HG02852 (cell line): ENCODE measurements around the gene CIP2A.
A peak's percentile ranks its signal among the peaks of the same experiment; 100 is the strongest.

Experiments used
- ATAC-seq: cut with Tn5 transposase; IDR thresholded peaks from one replicate; pipeline ENCODE4 v1.9.1; 2021; ENCODE audit warnings: mild to moderate bottlenecking, moderate library complexity; ENCODE audit not compliant: unreplicated experiment

The CIP2A gene

DNA sequence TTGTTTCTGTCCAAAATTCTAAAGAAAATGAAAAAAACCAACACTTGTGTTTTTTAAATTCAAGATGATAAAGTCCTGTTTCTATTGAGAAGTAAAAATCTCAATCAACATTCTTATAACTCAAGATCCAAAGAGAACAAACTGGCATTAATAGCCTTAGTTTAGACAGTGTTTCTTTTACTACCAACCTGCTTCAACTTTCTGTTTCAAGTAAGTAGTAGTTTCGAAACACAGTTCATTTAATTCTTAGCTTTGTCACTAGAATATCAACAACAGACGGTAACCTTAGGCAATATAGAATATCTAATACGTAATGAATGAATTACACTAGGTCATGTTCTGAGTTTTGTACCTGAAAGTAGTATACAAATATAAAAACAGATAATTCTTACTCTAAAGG is 23.7 kb downstream of the CIP2A start:
- no peak for ATAC-seq

DNA sequence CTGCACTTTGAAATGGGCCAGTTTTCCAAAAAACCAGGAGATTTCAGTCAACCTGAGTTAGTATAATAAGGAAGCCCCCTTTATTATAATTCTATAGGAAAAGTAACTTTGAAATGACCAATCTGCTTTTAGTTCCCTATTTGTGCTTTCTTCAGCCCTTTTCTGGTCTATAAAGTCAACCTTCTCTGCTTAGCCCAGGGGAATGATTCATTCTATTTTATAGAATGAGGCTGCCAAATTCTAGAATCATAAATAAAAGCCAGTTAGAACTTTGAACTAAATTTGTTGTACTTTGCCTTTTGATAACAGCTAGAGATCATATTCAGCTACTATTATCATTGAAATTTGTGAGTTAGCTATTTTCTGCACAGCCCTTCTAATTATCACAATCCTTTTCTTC is 24.7 kb downstream of the CIP2A start:
- ATAC-seq = no peak

DNA sequence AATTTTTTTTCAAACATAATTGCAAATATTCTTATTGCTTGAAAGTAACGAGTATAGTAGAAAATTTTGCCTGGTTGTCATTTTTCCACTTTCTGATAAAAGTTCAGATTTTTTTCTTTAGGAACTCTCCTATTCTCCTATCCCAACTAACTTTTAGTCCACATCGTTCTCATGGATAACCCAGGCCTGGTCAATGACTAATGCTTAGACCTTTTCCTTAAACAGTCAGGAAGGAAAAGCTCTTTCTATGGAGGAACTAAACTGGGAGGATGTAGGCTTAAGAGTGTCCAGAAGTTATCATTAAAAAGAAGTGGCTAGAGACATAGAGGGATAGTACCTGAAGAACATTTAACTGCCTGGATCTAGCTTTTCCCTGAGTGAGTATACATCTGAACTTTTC is 26.7 kb downstream of the CIP2A start:
- ATAC-seq = no peak

DNA sequence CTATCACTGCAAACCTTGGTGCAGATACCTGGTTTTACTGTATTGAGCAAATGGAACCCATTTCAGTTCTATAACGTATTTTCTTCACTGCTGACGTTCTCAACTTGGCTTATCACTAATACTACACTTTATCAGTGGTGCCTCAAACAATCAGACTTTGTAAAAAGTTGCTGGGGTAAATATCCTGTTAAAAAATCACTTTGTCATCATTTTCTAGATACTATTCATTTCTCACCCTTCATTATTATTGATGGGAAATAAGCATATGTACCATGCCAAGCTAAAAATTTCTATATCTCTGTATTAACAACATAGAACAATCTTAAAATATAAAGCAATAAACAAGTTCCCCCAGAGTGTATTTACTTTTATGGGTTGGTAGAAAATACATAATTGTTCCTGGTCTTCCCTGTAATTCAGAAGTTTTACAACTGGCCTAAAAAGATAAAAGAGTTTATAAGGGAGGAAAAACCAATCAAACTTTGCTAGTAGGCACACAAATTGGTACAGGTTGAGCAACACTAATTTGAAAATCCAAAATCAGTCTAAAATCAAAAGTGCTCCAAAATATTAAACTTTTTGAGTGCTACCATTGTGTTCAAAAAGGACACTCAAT is 33.2 kb downstream of the CIP2A start:
- ATAC-seq = no peak

DNA sequence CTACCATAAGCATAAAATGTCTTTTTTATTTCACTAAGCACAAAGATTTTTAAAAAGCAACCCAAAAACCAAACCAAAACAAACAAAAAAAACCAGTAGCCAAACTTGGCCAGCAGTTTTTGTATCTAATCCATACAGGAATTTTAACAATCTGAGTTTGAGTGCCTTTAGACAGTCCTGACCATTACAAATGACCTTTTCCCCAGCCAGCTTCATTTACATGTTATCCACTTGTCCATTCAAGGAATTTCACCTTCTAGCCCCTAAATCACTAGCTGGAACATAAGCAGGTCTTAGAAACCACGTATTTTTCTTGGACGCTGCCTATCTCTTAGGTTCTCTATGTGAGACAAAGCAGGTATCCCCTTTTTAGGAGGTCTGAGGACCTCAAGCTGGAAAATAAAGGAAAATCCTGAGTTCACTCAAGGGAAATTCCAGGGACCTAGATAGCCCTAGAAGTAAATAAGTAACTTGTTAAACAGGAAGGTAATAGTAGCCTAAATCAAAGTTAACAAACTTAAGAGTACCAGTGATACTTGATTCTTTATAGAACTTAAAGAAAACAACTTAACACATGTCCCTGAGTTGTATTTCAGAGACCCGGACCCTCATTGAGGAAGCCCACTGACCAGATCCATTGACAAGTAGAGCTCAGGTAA is 34.2 kb downstream of the CIP2A start:
- ATAC-seq = no peak

DNA sequence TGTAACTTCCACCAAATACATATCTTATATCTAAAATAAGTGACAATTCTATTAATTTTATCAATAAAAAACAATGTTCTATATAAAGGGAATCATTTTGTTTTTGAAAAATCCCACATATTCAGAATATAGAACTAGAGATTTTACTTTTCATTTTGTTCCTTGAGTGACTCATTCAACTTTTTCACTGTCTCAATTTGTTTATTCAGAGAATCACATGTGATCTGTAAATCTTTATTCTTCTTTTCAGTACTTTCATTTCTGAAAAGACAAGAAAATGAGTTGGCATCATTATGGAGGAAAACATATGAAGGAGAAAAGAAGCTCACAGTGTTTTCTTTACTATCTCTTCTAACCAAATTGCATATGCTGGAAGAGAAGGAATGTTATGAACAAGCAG is 35.0 kb downstream of the CIP2A start:
- no peak for ATAC-seq

DNA sequence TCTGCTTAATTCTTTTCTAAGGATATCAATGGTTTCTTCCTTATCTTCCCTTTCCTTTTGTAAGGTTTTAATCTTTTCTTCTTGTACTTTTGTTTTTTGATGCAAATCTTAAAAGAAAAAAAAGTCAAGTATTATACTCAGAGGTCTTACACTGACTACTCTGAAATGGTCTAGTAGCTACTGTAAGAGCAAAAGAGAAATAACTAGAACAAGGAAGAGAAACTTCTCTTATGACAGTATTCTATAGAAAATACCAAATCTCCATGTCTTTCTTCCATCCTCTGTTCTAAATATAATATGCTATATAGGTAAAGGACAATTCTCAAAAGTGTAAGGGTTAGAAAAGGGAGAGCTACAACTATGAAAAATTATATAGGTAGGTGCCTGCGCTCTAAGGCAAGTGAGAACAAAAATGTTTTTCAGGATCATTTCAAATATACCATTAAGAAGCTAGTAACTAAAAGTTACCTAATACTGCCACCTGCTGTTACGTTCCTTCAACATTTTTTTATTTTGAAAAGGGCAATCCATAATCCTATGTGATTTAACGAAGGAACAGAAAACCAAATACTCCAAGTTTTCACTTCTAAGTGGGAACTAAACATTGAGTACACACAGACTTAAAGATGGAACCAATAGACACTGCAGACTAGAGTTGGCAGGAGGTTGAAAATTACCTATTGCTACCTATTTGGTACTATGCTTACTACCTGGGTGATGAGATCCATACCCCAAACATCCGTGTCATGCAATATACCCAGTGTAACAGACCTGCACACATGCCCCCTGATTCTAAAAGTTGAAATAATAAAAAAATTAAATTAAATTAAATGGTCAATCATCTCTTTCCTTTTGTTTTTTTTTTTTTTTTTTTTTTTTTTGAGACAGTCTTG is 36.7 kb downstream of the CIP2A start:
- no peak for ATAC-seq

DNA sequence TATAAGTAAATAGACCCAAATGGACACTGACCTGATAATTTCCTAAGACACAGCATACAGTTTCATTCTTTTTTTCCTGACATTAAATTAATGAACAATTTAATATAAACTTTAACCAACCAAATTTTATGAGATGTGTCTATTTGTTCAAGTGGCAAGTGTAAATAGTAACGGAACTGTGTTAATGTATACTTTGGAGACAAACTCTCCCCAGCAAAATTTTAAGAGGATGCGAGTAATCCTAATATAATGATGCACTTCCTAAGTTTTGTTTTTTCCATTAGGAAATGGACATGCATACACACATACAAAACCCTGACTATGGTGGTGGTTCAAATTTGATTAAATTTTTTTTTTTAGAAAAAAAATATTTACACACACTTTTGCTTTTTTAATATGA is 40.4 kb downstream of the CIP2A start:
- ATAC-seq = no peak

DNA sequence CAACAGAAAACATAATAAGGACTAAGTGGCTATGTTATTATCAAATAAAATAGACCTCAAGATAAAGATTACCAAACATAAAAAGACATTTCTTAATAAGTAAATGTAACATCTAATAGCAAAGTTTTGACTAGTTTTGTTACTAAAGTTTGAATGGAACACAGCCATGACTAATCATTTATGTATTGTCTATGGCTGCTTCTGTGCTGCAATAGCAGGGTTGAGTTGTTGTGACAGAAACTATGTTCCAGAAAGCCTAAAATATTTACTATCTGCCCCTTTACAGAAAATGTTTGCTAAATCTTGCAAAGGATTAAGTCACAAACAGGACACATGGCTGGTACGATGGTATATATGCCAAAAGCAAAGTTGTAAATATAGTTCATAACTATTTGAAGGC is 40.9 kb downstream of the CIP2A start:
- ATAC-seq = no peak

DNA sequence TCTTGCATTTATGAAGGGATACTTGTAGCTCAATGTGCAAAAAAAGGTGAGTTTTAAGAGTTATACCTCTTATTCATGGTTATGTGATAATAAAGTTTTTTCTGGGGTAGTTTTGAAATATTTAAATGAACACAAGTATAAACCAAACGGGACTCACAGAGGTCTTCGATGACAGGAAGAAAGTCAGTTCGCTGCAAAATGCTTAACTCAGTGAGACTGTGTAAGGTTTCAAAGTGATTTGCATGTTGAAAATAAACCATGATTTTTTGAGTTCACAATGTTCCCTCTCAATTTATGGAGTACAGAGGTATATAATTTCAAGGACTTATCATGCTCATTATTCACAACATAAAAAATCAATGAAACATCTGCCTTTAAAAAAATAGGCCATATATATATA is 42.5 kb downstream of the CIP2A start:
- peak; percentile 80 for ATAC-seq

DNA sequence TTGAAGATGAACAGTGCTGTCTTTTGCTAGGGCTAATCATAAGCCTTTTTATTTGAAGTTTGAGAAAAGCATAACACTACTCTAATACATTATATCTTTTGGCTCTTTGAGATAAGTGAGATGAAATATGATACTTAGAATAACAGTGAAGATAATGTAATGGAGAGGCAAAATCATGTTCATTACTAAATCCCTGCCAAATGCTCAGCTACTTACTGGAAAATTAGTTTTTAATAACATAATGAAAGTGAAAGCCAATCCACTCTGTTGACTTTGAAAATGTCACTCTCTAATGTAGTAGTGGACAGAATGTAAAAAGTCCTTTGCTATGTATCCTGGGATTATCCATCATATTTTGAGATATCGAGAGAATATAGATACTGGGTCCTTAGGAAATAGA is 43.0 kb downstream of the CIP2A start:
- peak; percentile 57 for ATAC-seq

DNA sequence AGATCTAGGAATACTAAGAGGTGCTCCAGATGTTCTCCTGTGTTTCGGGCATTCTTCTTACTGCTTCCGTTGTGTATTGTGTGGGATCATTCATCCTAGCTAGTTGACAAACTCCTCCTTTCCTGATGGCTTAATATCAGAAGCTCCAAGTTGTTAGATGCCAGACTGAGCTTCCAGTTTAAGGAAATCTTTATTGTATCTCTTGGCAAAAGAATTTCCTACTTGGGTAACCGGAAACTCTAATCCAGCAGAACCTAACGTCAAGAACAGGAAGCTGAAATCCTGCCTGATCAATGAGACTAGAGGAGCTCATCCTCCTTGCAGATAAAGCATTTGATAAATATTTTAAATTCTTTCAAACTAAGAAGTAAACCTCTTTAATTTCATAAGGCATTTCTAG is 51.2 kb downstream of the CIP2A start:
- no peak for ATAC-seq

DNA sequence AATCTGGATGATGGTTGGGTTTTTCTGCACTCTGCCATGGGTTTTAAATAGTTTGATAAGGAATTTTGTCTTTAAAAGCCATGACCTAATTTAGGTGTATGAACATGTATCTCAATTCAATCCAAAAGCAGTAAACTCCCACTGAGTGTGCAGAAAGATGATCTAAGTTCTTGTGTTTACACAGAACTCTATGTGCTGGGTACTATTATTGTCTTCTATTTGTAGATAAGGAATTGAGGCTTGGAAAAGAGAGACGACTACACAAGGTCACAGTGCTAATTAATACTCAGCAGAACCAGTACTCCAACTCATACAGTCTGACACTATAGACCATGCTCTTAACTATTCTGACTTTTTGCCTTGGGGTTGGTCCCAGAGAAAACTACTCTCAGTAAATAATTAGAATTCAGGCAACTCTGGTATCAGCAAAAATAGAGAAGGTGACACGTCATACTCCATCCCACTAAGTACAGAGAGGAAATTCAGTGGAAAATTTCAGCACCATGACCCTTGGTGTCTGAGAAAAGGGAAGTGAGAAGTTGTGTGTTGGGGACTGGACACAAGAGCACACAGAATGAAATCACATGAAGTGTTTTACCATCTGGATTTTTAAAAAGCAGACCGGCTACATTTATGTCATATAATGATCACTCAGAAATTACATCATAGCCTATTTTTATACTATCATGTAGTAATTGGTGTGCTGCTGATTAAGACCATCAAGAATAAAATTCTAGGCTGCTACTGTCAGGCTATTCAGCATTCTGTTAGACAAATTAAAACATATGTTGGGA is 60.6 kb downstream of the CIP2A start:
- ATAC-seq = peak; percentile 93

DNA sequence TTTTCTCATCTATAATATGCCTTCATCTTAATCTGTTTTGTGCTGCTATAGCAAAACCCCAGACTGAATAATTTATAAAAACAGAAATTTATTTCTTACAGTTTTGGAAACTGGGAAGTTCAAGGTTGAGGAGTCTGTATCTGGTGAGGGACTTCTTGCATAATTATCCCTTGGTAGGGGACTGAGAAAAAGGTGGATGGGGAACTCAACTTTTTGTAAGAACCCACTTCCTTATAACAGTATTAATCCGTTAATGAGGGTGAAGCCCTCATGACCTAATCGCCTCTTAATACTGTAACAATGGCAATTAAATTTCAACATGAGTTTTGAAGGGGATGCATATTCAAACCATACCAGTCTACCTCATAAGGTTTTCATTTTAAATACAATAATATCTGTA is 61.4 kb downstream of the CIP2A start:
- no peak for ATAC-seq

DNA sequence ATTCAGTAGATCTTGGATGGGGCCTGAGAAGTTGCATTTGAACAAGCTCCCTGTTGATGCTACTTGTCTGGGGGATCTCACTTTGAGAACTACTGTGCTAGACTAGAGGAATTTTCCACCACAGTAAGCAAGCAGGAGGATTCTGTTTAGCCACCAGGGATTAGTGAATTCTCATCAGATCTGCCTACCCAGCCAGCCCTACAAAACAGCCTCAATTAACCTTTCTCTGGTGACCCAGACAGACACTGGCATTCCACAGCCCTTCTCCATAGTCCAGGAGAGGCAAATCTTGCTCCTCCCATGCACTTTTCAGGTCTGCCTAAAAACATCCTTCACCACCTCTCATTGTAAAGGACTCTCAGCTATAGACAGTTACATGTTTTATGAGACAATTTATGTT is 62.1 kb downstream of the CIP2A start:
- no peak for ATAC-seq

DNA sequence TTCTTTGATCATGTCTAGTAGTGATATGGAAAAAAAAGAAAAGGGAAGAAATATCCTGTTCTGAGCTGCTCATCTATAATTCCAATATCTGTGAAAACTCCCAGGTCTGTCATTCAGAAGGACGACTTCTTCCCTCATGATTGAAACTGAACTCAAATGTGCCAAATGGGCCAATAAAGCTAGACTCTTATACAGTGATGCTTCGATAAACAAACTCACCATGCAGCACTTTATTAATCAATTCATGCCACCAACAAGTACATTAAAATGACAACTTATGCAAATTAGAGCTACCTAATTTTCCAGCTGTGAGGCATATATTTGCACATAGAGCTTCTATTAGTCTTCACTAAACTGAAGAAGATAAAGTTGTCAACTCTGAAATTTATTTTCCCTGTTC is 63.3 kb downstream of the CIP2A start:
- no peak for ATAC-seq

DNA sequence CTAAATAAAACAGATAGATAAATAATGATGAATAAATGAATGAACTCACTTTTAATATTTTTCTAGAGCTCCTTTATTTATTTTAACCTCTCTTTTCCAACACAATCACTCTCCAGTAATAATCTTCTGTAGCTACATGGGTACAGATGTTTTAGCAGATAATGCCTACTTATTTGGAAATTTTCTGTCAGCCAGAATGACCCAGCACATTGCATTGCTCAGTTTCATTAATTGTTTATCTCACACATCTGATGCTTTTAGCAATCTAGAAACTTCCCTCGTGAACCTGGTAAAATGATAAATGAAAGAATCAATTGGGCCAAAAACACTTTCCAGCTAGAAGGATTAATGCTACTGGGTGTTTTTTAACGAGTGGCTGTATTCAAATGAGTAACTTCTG is 64.0 kb downstream of the CIP2A start:
- ATAC-seq = no peak

DNA sequence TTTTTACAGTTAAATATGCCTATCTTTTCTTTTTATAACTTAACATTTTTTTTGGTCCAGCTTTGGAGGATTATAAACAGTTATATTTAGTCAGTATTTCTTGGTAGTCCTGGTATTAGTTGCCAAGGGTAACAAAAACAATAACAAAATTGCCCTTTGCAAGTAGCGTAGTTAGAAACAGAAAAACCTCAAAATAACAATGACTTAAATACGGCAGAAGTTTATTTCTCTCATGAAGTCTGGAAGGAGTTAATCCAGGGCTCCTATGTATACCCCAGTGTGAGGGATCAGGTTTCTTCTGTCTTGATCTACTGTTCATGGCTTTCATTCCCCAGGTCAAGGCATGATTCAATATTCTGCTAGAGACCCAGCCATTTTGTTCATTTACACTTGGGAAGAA is 64.7 kb downstream of the CIP2A start:
- ATAC-seq = no peak

DNA sequence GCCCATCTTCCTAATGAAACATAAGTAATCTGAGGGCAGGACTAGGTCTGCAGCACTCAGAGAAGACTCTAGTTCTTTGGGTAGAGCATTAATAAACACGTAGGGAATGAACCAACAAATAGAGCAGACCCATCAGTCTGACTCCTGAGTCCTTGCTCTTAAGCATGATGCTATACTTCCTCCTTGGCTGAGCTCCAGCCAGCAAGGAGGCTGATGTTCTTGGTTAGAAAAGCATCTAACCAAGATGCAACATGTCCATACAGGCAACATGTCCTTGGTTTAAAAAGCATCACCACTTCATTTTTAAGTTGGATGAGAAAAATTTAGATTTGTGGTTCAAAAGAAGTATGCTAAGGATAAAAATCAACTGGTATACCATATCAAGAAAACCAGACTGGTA is 70.3 kb downstream of the CIP2A start:
- ATAC-seq = no peak

DNA sequence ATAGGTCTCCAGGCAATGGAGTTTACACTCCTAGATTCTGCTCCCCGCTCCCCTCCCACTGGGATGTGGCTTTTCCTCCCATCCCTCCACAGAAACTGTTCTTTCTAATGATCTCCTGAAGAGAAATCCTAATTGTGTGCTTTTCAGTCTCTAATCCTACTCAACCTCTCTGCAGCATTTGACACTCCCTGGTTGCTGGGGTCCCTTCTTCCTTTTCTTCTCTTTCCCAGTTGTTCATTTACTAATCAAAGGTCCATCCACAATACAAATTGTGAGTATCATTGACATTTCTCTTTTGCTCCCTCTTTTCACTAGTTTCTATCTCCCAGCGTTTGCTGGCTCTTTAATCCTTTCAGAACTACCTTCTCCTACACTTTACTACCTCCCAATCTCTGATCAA is 72.4 kb downstream of the CIP2A start:
- no peak for ATAC-seq

DNA sequence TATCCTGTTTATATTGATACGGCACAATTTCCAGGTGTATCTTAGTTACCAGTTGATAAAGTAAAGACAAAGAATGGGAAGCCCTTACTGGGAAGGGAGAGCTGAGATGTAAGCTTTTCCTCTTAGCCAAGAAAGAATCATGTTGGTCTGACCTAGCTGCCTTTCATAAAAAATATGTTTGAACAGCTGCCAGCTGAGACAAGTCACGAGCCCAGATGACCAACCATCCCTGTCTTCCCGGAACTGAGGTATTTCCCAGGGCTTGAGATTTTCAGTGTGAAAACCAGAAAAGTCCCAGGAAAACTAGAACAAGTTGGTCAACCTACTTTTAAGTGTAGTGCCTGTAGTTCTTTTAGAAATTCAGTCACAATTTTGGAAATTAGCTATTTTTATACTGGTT is 75.3 kb downstream of the CIP2A start:
- ATAC-seq = no peak
